ENCODE measurements around the gene CRYL1. TPM values are rescaled to one million over a fixed set of nuclear protein-coding genes. Genes with fewer than 3 reads are reported as not detected.
"Not testable (repeated sequence)": the region's sequence is repeated elsewhere in the genome, so short reads cannot be mapped to it uniquely, and the experiment has no call there.

The CRYL1 gene
- total RNA-seq, 1 experiment from 2014 or later, result 12.2 TPM

DNA sequence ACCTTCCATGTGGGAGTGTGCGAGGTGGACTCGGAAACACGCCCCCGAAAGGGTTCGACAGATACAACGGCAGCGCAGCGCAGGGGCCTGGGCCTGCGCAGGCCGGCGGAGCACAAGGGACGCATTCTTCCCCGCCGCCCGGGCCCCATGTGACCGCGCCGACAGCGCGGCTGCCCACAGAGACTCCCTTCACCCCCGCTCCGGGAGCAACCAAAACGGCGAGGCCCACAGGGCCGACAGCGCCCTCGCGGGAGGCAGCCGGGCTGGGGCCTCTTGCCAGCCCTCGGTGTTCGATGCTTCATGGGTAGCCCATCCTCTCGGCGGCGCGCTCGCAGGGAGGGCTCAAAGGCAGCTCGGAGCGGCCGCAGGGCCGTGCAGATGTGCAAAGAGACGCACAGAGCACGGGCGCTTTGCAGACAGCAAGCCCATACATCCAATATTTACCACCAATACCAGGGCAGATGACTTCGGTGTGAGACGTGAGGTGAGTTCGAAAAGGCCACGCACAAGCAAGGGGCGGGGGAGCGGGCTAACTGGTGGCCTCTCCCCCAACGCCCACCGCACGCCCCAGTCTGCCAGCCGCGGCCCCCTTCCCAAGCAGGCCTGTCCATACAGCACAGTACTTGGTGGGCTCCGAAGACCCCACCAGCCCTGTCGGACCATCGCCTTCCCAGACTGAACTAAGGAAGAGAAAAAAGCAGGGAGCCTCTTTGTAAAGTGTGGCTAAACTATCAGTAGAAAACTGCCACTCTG, 89.9 kb downstream of the CRYL1 start:
- Mint-ChIP-seq H3K36me3 (ENCODE audit: insufficient read depth, unreplicated experiment) (no peaks in the 10 kb centered on the region), H3K9me3 (ENCODE audit: low read depth, unreplicated experiment) (peaks cover 3% of the 10 kb centered on the region), H3K27ac (ENCODE audit: unreplicated experiment) (no peak overlapping the region), H3K4me1 (ENCODE audit: low read depth, unreplicated experiment) (no peaks in the 10 kb centered on the region), H3K4me3 (ENCODE audit: low read depth, unreplicated experiment) (no peak overlapping the region), H3K27me3 (ENCODE audit: unreplicated experiment) (no peaks in the 10 kb centered on the region)
- CTCF ChIA-PET, result no interaction called here
- TF ChIP-seq, protein P1, sequence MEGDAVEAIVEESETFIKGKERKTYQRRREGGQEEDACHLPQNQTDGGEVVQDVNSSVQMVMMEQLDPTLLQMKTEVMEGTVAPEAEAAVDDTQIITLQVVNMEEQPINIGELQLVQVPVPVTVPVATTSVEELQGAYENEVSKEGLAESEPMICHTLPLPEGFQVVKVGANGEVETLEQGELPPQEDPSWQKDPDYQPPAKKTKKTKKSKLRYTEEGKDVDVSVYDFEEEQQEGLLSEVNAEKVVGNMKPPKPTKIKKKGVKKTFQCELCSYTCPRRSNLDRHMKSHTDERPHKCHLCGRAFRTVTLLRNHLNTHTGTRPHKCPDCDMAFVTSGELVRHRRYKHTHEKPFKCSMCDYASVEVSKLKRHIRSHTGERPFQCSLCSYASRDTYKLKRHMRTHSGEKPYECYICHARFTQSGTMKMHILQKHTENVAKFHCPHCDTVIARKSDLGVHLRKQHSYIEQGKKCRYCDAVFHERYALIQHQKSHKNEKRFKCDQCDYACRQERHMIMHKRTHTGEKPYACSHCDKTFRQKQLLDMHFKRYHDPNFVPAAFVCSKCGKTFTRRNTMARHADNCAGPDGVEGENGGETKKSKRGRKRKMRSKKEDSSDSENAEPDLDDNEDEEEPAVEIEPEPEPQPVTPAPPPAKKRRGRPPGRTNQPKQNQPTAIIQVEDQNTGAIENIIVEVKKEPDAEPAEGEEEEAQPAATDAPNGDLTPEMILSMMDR (IDR thresholded peaks at IDR 0.05; ENCODE audit: unreplicated experiment), result no peak
- no TSS peak for BruUV-seq (replicated peaks)
- intact Hi-C loops (cut with micrococcal nuclease; ENCODE audit: unreplicated experiment), result no loop called here
- no peak for DNase-seq

DNA sequence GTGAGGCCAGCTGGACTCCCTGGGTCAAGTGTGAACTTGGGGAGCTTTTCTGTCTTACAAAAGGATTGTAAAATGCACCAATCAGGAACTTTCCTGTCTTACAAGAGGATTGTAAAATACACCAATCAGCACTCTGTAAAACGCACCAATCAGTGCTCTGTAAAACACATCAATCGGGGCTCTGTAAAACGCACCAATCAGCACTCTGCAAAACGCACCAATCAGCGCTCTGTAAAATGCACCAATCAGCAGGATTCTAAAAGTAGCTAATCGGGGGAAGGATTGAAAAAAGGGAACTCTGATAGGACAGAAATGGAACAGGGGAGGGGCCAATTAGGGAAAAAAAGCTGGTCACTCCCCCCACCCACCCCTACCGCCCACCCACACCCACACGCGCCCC, 91.4 kb downstream of the CRYL1 start:
- H3K4me3 Mint-ChIP-seq (ENCODE audit: low read depth, unreplicated experiment); H3K27me3 Mint-ChIP-seq (ENCODE audit: unreplicated experiment); H3K4me1 Mint-ChIP-seq (ENCODE audit: low read depth, unreplicated experiment); H3K9me3 Mint-ChIP-seq (ENCODE audit: low read depth, unreplicated experiment); DNase-seq; CTCF ChIA-PET; H3K27ac Mint-ChIP-seq (ENCODE audit: unreplicated experiment); H3K36me3 Mint-ChIP-seq (ENCODE audit: insufficient read depth, unreplicated experiment); BruUV-seq (replicated peaks); intact Hi-C loops (cut with micrococcal nuclease; ENCODE audit: unreplicated experiment): not testable (repeated sequence)

DNA sequence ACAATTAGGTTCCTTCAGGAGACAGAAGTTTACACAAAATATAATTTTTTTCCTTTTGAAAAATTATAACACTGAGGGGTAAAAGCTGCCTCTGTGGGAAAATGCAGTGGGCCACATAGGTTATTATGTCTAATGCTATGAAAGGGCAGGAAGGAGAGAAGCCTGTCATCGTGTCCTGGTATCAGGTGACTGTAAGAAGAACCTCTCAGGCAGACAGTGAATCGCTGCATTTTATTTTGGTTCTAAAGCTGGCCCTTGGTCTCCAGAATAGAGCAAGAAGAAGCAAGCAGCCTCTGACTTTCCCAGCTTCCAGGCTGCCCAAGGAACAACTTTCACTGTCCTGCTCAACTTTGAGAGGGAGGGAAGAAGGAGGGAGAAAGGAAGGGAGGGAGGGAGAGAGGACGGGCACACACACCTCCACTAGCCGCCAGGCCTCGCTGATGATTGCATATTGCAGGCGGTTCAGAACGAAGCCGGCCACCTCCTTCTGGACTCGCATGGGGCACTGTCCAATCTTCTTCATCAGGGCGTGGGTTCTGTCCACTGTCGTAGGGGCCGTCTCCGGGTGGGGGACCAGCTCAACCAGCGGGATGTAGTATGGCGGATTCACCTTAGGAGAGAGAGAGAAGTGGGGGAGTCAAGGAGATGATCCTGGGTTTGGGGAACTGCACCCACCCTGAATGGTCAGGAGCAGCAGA, 93.8 kb downstream of the CRYL1 start:
- BruUV-seq (replicated peaks), result no TSS peak
- Mint-ChIP-seq H3K36me3 (ENCODE audit: insufficient read depth, unreplicated experiment) (no peaks in the 10 kb centered on the region), H3K27ac (ENCODE audit: unreplicated experiment) (no peak overlapping the region), H3K27me3 (ENCODE audit: unreplicated experiment) (no peaks in the 10 kb centered on the region), H3K9me3 (ENCODE audit: low read depth, unreplicated experiment) (peaks cover 3% of the 10 kb centered on the region), H3K4me3 (ENCODE audit: low read depth, unreplicated experiment) (no peak overlapping the region), H3K4me1 (ENCODE audit: low read depth, unreplicated experiment) (no peaks in the 10 kb centered on the region)
- intact Hi-C loops (cut with micrococcal nuclease; ENCODE audit: unreplicated experiment), result no loop called here
- CTCF ChIA-PET, result interaction anchor here (0.6 kb wide), 1 partner anchor 445 kb away, joined by 4 read pairs; no protein-coding TSS in a partner anchor
- TF ChIP-seq, protein P1 (IDR thresholded peaks at IDR 0.05; ENCODE audit: unreplicated experiment), result no peak
- DNase-seq, result no peak

DNA sequence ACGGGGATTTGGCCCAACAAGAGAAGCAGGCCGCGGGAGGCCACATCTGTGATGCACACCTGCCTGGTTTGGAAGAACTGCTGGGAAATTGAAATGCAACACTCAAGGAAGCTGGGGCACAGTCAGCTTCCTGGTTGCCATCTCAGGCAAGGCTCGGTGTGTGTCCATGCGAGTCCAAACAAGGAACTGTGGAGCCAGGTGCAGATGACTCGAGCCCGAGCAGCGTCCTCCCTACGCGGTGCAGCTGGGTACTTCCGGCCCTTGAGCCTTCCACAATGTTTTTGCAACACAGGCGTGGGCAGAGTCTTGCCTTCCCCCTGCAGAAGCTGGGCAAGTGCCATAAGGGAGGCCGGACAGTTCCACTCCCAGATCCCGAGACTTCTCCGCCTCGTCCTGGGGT, 94.6 kb downstream of the CRYL1 start:
- H3K4me1 Mint-ChIP-seq (ENCODE audit: low read depth, unreplicated experiment), result no peaks in the 10 kb centered on the region
- H3K9me3 Mint-ChIP-seq (ENCODE audit: low read depth, unreplicated experiment), result peaks cover 3% of the 10 kb centered on the region
- H3K36me3 Mint-ChIP-seq (ENCODE audit: insufficient read depth, unreplicated experiment), result no peaks in the 10 kb centered on the region
- H3K27ac Mint-ChIP-seq (ENCODE audit: unreplicated experiment), result no peak overlapping the region
- no peak for DNase-seq
- BruUV-seq (replicated peaks), result no TSS peak
- intact Hi-C loops (cut with micrococcal nuclease; ENCODE audit: unreplicated experiment), result no loop called here
- H3K4me3 Mint-ChIP-seq (ENCODE audit: low read depth, unreplicated experiment), result no peak overlapping the region
- H3K27me3 Mint-ChIP-seq (ENCODE audit: unreplicated experiment), result no peaks in the 10 kb centered on the region
- TF ChIP-seq, protein P1 (IDR thresholded peaks at IDR 0.05; ENCODE audit: unreplicated experiment), result no peak
- CTCF ChIA-PET, result no interaction called here

DNA sequence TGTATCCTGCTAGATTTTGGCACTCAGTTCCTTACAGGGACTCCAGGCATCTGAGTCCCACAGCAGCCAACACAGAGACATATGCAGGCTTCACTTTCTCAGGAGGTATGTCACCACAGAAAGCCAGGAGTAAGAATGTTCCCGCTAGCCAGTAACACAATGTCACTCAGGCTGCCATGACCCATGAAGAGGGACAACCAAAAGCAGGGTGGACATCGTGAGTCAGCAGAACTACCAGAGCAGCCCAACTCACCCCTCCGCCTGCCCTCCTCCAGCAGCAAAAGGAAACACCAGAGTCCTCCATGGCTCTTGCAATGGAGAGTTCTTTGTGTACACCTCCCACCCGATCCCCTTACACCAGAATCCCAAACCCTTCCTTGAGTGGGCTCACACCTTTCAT, 95.4 kb downstream of the CRYL1 start:
- H3K27me3 Mint-ChIP-seq (ENCODE audit: unreplicated experiment), result no peaks in the 10 kb centered on the region
- no TSS peak for BruUV-seq (replicated peaks)
- H3K4me3 Mint-ChIP-seq (ENCODE audit: low read depth, unreplicated experiment), result no peak overlapping the region
- TF ChIP-seq, protein P1 (IDR thresholded peaks at IDR 0.05; ENCODE audit: unreplicated experiment), result no peak
- CTCF ChIA-PET, result no interaction called here
- no peak overlapping the region for H3K27ac Mint-ChIP-seq (ENCODE audit: unreplicated experiment)
- peaks cover 3% of the 10 kb centered on the region for H3K9me3 Mint-ChIP-seq (ENCODE audit: low read depth, unreplicated experiment)
- H3K4me1 Mint-ChIP-seq (ENCODE audit: low read depth, unreplicated experiment), result no peaks in the 10 kb centered on the region
- no peak for DNase-seq
- H3K36me3 Mint-ChIP-seq (ENCODE audit: insufficient read depth, unreplicated experiment), result no peaks in the 10 kb centered on the region
- intact Hi-C loops (cut with micrococcal nuclease; ENCODE audit: unreplicated experiment), result no loop called here

Measured in Calu3 (cell line).